GM19438 (cell line): ENCODE results near the gene ICOSLG.
"Not testable (repeated sequence)": the region's sequence is repeated elsewhere in the genome, so short reads cannot be mapped to it uniquely, and the experiment has no call there.

Experiments used
- ATAC-seq: cut with Tn5 transposase; IDR thresholded peaks from one replicate; pipeline ENCODE4 v1.9.1; 2021; ENCODE audit warnings: low read depth; ENCODE audit not compliant: unreplicated experiment

The ICOSLG gene

GRCh38 chr21:44240842-44241241, at the start of gene ICOSLG:
Gene ICOSLG, minus strand, starts transcription at chr21:44240943. Its CDS starts 126 bp downstream, at chr21:44240817.
- peak; percentile 44 for ATAC-seq

- ATAC-seq = no peak
Observed at GRCh38 chr21:44289381-44290010, 48.8 kb upstream of the ICOSLG start.

- ATAC-seq = no peak
Observed at GRCh38 chr21:44288251-44289110, 47.7 kb upstream of the ICOSLG start.

- ATAC-seq = no peak
Observed at GRCh38 chr21:44286716-44287632, 46.2 kb upstream of the ICOSLG start.

GRCh38 chr21:44286086-44286715, 45.5 kb upstream of the ICOSLG start:
- no peak for ATAC-seq

GRCh38 chr21:44285138-44285992, 44.6 kb upstream of the ICOSLG start, which contains the start of gene AIRE:
Gene AIRE, plus strand, starts transcription at chr21:44285876. Its CDS starts 131 bp downstream, at chr21:44286007.
- no peak for ATAC-seq

- ATAC-seq = no peak
Observed at GRCh38 chr21:44283948-44284347, 43.2 kb upstream of the ICOSLG start.

GRCh38 chr21:44283211-44283785, 42.6 kb upstream of the ICOSLG start:
- ATAC-seq = not testable (repeated sequence)

- ATAC-seq = no peak
Observed at GRCh38 chr21:44282370-44282769, 41.6 kb upstream of the ICOSLG start.

- no peak for ATAC-seq
Observed at GRCh38 chr21:44281801-44282200, 41.1 kb upstream of the ICOSLG start.

- no peak for ATAC-seq
Observed at GRCh38 chr21:44279354-44280260, 38.9 kb upstream of the ICOSLG start.

- ATAC-seq = no peak
Observed at GRCh38 chr21:44275041-44275440, 34.3 kb upstream of the ICOSLG start.

GRCh38 chr21:44273046-44273445, 32.3 kb upstream of the ICOSLG start:
- ATAC-seq = no peak

GRCh38 chr21:44272284-44272858, 31.6 kb upstream of the ICOSLG start:
- ATAC-seq = no peak

GRCh38 chr21:44271558-44272283, 31.0 kb upstream of the ICOSLG start:
- no peak for ATAC-seq

- ATAC-seq = no peak
Observed at GRCh38 chr21:44269090-44269489, 28.3 kb upstream of the ICOSLG start.

GRCh38 chr21:44267655-44268142, 27.0 kb upstream of the ICOSLG start:
- no peak for ATAC-seq
